Measurements from ENCODE around the gene TRAK2.

GRCh38 chr2:201470821-201471731, 19.8 kb upstream of the TRAK2 start:
- TF ChIP-seq EZH2 (IDR thresholded peaks at IDR 0.05): no peak
- TF ChIP-seq POLR2AphosphoS5 (IDR thresholded peaks at IDR 0.05; ENCODE audit: borderline replicate concordance, low read depth, low read length): no peak
- TF ChIP-seq FOXP2 (optimal IDR thresholded peaks at IDR 0.05; ENCODE audit: control extremely low read depth, extremely low read length, insufficient read depth): no peak

Measured in SK-N-MC (cell line).